ENCODE measurements around the gene PTPRN2. TPM values are rescaled to one million over a fixed set of nuclear protein-coding genes. Genes with fewer than 3 reads are reported as not detected.

Gene PTPRN2
- total RNA-seq, 4 donors from 2014 or later, result 6.6 to 10.7 (median 8.2) TPM

DNA sequence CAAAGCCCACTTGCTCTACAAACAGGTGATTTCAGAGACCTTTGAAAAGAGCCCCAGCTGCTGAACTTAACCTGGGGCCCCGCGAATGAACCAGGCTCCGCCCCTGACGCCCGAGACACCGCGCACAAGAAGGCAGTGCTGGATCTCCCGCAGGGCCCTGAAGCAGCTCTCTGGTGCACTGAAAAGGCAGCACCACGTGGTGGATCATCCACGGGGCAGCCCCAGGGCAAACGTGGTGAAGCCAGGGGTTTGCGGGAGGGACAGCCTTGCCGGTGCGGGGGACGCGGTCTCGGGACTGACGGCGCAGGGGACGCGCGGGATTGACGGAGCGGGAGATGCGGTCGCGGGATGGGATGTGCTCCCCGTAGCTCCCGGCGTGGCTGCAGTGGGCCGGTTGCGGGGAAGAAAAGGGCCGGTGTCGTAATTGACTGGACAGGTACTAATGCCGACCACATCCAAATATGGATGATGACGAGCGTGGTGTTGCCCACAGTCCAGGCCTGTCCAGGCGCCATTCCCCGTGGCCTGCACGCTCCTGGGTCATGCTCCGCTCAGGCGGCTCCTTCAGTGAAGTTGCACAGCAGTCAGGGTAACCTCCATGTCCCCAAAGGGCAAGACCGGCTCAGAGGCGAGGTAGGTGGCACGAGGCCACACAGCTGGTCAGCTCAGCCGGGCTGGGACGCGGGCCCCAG lies 829.7 kb downstream of the PTPRN2 start:
- Histone ChIP-seq H3K27ac (no peak overlapping the region), H3K27me3 (no peaks in the 10 kb centered on the region), H3K36me3 (no peaks in the 10 kb centered on the region), H3K4me1 (no peaks in the 10 kb centered on the region), H3K9me3 (peaks cover 0 to 17% (median 0%) of the 10 kb centered on the region in 4 donors), H3K4me3 (no peak overlapping the region)
- 79 to 83% methylated on average over 48 of the region's 48 CpGs for WGBS, 2 donors
- TF ChIP-seq EP300 (IDR thresholded peaks at IDR 0.05) (no peak), POLR2A (IDR thresholded peaks at IDR 0.05) (no peak)
- TF ChIP-seq, protein P1, sequence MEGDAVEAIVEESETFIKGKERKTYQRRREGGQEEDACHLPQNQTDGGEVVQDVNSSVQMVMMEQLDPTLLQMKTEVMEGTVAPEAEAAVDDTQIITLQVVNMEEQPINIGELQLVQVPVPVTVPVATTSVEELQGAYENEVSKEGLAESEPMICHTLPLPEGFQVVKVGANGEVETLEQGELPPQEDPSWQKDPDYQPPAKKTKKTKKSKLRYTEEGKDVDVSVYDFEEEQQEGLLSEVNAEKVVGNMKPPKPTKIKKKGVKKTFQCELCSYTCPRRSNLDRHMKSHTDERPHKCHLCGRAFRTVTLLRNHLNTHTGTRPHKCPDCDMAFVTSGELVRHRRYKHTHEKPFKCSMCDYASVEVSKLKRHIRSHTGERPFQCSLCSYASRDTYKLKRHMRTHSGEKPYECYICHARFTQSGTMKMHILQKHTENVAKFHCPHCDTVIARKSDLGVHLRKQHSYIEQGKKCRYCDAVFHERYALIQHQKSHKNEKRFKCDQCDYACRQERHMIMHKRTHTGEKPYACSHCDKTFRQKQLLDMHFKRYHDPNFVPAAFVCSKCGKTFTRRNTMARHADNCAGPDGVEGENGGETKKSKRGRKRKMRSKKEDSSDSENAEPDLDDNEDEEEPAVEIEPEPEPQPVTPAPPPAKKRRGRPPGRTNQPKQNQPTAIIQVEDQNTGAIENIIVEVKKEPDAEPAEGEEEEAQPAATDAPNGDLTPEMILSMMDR (IDR thresholded peaks at IDR 0.05), result no peak
- DNase-seq (ENCODE audit: low spot score in 2 of 2), result no peak

DNA sequence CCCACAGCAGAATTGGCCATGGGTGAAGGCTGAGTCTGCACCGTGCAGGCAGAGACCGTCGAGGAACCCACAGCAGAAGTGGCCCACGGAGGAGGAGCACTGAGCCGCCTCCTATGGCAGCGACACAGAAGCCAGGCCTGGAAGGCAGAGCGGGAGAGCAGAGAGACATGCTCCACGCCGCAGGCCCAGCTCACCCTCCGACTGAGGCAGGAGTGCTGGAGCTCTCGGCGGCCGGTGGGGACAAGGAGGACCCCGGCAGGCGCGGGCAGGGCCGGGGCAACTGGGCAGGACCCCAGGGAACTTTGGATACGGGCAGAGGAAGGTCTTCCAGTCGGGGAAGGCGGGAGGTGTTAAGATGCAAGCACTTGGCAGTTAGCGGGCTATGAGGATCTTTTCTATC lies 830.4 kb downstream of the PTPRN2 start:
- DNase-seq (ENCODE audit: low spot score in 2 of 2), result no peak
- no peak for TF ChIP-seq EP300 (IDR thresholded peaks at IDR 0.05)
- TF ChIP-seq POLR2A (IDR thresholded peaks at IDR 0.05), result no peak
- TF ChIP-seq, protein P1 (IDR thresholded peaks at IDR 0.05), result no peak

DNA sequence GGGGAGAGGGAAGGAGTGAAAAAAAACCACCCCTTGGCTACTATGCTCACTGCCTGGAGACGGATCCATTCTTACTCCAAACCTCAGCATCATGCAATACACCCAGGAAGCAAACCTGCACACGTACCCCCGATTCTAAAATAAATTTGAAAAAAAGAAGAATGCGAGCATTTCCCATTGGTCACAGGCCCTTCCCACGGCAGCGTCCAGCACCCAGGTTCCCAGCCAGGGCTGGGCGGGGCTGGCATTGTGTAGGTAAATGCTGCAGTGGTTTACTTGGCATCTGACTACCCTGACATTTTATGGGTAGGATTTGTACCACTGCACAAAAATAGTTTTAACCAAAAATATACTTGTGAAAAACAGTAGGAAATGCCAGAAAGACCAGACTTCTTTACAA lies 831.9 kb downstream of the PTPRN2 start:
- Histone ChIP-seq H3K27me3 (no peaks in the 10 kb centered on the region), H3K27ac (no peak overlapping the region), H3K4me1 (no peaks in the 10 kb centered on the region), H3K4me3 (no peak overlapping the region), H3K9me3 (peaks cover 0 to 12% (median 0%) of the 10 kb centered on the region in 4 donors), H3K36me3 (no peaks in the 10 kb centered on the region)
- TF ChIP-seq, protein P1 (IDR thresholded peaks at IDR 0.05), result no peak
- no peak for DNase-seq (ENCODE audit: low spot score in 2 of 2)
- WGBS, 2 donors, result 85 to 88% methylated on average over 7 of the region's 7 CpGs

More for the DNA sequence above, 830.4 kb downstream of the PTPRN2 start:
- H3K27ac ChIP-seq, result no peak overlapping the region
- no peaks in the 10 kb centered on the region for H3K27me3 ChIP-seq
- peaks cover 0 to 12% (median 0%) of the 10 kb centered on the region in 4 donors for H3K9me3 ChIP-seq
- H3K4me1 ChIP-seq, result no peaks in the 10 kb centered on the region
- 78 to 83% methylated on average over 20 to 21 of the region's 21 CpGs for WGBS, 2 donors
- H3K36me3 ChIP-seq, result no peaks in the 10 kb centered on the region
- no peak overlapping the region for H3K4me3 ChIP-seq

DNA sequence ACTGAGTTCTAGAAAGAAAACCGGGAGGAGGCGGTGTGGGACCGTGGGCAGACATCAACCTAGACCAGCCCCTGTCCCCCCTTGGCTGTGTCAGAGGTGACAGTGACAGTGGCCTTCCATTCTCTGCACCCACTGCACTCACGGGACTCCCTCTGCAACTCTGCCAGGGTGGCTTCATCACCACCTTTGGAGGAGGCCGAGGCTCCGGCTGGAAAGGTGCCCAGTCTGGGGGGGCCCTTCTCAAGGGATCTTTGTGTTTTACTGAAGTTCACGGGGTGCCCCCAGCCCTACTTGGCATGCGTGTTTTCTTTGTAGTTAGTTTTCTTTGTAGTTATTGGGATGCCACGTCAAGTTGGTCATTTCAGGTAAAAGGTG lies 833.2 kb downstream of the PTPRN2 start:
- no peaks in the 10 kb centered on the region for H3K4me1 ChIP-seq
- no peaks in the 10 kb centered on the region for H3K36me3 ChIP-seq
- TF ChIP-seq, protein P1 (IDR thresholded peaks at IDR 0.05), result no peak
- TF ChIP-seq POLR2A (IDR thresholded peaks at IDR 0.05) (no peak), EP300 (IDR thresholded peaks at IDR 0.05) (no peak)
- H3K4me3 ChIP-seq, result no peak overlapping the region
- H3K27ac ChIP-seq, result no peak overlapping the region
- 88 to 90% methylated on average over 5 to 9 of the region's 9 CpGs for WGBS, 2 donors
- no peaks in the 10 kb centered on the region for H3K27me3 ChIP-seq
- DNase-seq (ENCODE audit: low spot score in 2 of 2), result no peak
- peaks cover 0 to 12% (median 0%) of the 10 kb centered on the region in 4 donors for H3K9me3 ChIP-seq

DNA sequence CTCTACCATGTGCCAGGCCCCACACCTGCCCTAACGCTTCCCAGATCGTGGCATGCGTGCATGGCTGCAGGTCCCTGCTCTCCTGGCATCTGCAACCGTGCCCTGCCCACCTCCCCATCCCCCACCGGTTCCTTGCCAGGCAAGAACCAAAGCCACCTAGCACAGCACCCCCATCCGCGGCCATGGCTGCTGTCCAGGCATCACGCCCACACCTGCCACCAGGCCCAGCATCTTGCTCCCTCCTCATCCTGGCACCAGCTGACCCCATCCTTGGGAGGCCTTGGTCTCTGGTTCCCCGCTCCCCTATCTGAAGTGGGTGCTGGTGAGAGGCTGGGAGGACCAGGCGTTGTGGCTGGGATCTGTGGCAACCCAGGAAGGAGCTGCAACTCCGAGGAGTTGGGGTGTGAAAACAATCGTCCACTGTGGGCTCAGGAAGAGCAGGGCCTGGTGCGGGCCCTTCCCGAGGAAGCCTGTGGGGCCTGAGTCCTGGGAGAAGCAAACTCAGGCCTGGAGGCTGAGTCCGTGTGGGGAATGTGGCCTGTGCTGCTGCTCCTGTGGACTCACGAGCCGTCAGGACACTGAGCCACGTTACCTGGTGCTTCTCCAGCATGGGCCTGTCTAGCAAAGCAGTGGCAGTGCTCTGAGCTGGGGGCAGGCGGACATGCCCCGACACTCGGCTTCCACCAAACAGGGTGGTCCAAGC lies 833.8 kb downstream of the PTPRN2 start:
- WGBS, 2 donors, result 86 to 88% methylated on average over 21 of the region's 21 CpGs
- no peaks in the 10 kb centered on the region for H3K4me1 ChIP-seq
- no peaks in the 10 kb centered on the region for H3K36me3 ChIP-seq
- no peak for DNase-seq (ENCODE audit: low spot score in 2 of 2)
- H3K9me3 ChIP-seq, result peaks cover 0 to 12% (median 0%) of the 10 kb centered on the region in 4 donors
- H3K27me3 ChIP-seq, result no peaks in the 10 kb centered on the region
- no peak overlapping the region for H3K4me3 ChIP-seq
- H3K27ac ChIP-seq, result no peak overlapping the region
- TF ChIP-seq, protein P1 (IDR thresholded peaks at IDR 0.05), result no peak
- TF ChIP-seq EP300 (IDR thresholded peaks at IDR 0.05), result no peak
- TF ChIP-seq POLR2A (IDR thresholded peaks at IDR 0.05), result no peak
